Lung (tissue), 12 donors: Measurements from ENCODE around the gene BAHCC1. TPM values are rescaled to one million over a fixed set of nuclear protein-coding genes. Genes with fewer than 3 reads are reported as not detected.

Experiments used
- ATAC-seq: fragments of 200-7000 bp; cut with Tn5 transposase; one replicate; pipeline ENCODE4 v1.9.1; 2020; ENCODE audit warnings: moderate number of reproducible peaks; ENCODE audit not compliant: insufficient read depth, low FRiP score
- DNase-seq, 3 donors: peaks; one replicate each; pipeline ENCODE4 v3.0.0-alpha.2; 2013 to 2017
- H3K27ac ChIP-seq, 2 donors: one replicate each; pipeline ENCODE4 v1.5.1; 2013; ENCODE audit warnings: mild to moderate bottlenecking in 2 of 2, moderate library complexity in 2 of 2, control low read depth in 1 of 2, inconsistent platforms in 1 of 2, low read depth in 1 of 2, low read length in 1 of 2
- H3K27me3 ChIP-seq, 3 donors: one replicate each; pipeline ENCODE4 v1.5.1; 2013; ENCODE audit warnings: low read length in 2 of 3; ENCODE audit not compliant: control insufficient read depth in 3 of 3, insufficient read depth in 3 of 3
- H3K36me3 ChIP-seq, 4 donors: one replicate each; pipeline ENCODE4 v1.5.1; 2013; ENCODE audit warnings: low read length in 4 of 4, mild to moderate bottlenecking in 1 of 4, moderate library complexity in 1 of 4; ENCODE audit not compliant: control insufficient read depth in 4 of 4, insufficient read depth in 4 of 4
- H3K4me1 ChIP-seq, 5 donors: one replicate each; pipeline ENCODE4 v1.5.1; 2013; ENCODE audit warnings: low read length in 5 of 5, mild to moderate bottlenecking in 2 of 5, moderate library complexity in 1 of 5; ENCODE audit not compliant: control insufficient read depth in 5 of 5, insufficient read depth in 5 of 5
- H3K4me3 ChIP-seq: one replicate; pipeline ENCODE4 v1.5.1; 2013; ENCODE audit warnings: mild to moderate bottlenecking, control low read depth, moderate library complexity
- H3K9ac ChIP-seq, 2 donors: one replicate each; pipeline ENCODE4 v1.5.1; 2013; ENCODE audit warnings: low read length in 2 of 2, control low read depth in 1 of 2; ENCODE audit not compliant: insufficient read depth in 1 of 2
- H3K9me3 ChIP-seq, 4 donors: one replicate each; pipeline ENCODE4 v1.5.1; 2013; ENCODE audit warnings: low read length in 3 of 4, mild to moderate bottlenecking in 1 of 4, moderate library complexity in 1 of 4; ENCODE audit not compliant: control insufficient read depth in 4 of 4, insufficient read depth in 3 of 4
- WGBS, 2 donors: extraction: QIAGEN DNeasy Blood & Tissue Kit; methylation state at CpG; one replicate each; pipeline ENCODE4 v1.1.7; 2013; 5-methylcytosine and 5-hydroxymethylcytosine counted together
- polyA plus RNA-seq, 2 donors: library from polyadenylated mRNA; stranded (reverse); fragments of 200-250 nt; gene quantifications; one replicate each; pipeline ENCODE4 v1.2.1, GENCODE V29; 2013
- total RNA-seq, 2 donors: library from RNA; depleted of rRNA in 1 of 2; stranded (reverse); fragments of >200 nt in 1 of 2; gene quantifications; one replicate each; pipeline ENCODE4 v1.2.1, GENCODE V29; 2014 to 2021
- TF ChIP-seq, protein P1 (sequence below): IDR thresholded peaks from 2 replicates; pipeline ENCODE4 v1.5.1; 2012; ENCODE audit warnings: mild to moderate bottlenecking; ENCODE audit errors: control extremely low read depth, extremely low read depth
- donor health status: control.
- donor health status: control.
- donor health status: Bipolar disorder and iron deficiency.
- donor health status: healthy.
- donor health status: DM: yes; HTN: yes; CAD: no.

Gene BAHCC1
- total and polyA plus RNA-seq, 4 donors, result 7.6 to 24.9 (median 17.5) TPM

GRCh38 chr17:81380131-81380530, 15.1 kb upstream of the BAHCC1 start:
- H3K9me3 ChIP-seq, result no peaks in the 10 kb centered on the region
- DNase-seq (no peak), ATAC-seq (no peak)
- 84 to 96% methylated on average over 4 to 6 of the region's 6 CpGs for WGBS, 2 donors
- no peaks in the 10 kb centered on the region for H3K36me3 ChIP-seq
- no peaks in the 10 kb centered on the region for H3K27me3 ChIP-seq
- TF ChIP-seq, protein P1, sequence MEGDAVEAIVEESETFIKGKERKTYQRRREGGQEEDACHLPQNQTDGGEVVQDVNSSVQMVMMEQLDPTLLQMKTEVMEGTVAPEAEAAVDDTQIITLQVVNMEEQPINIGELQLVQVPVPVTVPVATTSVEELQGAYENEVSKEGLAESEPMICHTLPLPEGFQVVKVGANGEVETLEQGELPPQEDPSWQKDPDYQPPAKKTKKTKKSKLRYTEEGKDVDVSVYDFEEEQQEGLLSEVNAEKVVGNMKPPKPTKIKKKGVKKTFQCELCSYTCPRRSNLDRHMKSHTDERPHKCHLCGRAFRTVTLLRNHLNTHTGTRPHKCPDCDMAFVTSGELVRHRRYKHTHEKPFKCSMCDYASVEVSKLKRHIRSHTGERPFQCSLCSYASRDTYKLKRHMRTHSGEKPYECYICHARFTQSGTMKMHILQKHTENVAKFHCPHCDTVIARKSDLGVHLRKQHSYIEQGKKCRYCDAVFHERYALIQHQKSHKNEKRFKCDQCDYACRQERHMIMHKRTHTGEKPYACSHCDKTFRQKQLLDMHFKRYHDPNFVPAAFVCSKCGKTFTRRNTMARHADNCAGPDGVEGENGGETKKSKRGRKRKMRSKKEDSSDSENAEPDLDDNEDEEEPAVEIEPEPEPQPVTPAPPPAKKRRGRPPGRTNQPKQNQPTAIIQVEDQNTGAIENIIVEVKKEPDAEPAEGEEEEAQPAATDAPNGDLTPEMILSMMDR, result no peak
- no peak overlapping the region for H3K27ac ChIP-seq
- no peak overlapping the region for H3K9ac ChIP-seq
- peaks cover 0 to 2% (median 0%) of the 10 kb centered on the region in 5 donors for H3K4me1 ChIP-seq
- no peak overlapping the region for H3K4me3 ChIP-seq

- H3K27me3 ChIP-seq, result no peaks in the 10 kb centered on the region
- no peak overlapping the region for H3K27ac ChIP-seq
- DNase-seq, result no peak
- peaks cover 0 to 10% (median 3%) of the 10 kb centered on the region in 5 donors for H3K4me1 ChIP-seq
- no peak overlapping the region for H3K4me3 ChIP-seq
- no peaks in the 10 kb centered on the region for H3K36me3 ChIP-seq
- H3K9ac ChIP-seq, result no peak overlapping the region
- 92 to 93% methylated on average over 30 to 34 of the region's 34 CpGs for WGBS, 2 donors
- ATAC-seq, result no peak
- no peaks in the 10 kb centered on the region for H3K9me3 ChIP-seq
- TF ChIP-seq, protein P1, result no peak
Measured at GRCh38 chr17:81380666-81381518, 14.4 kb upstream of the BAHCC1 start.

DNA sequence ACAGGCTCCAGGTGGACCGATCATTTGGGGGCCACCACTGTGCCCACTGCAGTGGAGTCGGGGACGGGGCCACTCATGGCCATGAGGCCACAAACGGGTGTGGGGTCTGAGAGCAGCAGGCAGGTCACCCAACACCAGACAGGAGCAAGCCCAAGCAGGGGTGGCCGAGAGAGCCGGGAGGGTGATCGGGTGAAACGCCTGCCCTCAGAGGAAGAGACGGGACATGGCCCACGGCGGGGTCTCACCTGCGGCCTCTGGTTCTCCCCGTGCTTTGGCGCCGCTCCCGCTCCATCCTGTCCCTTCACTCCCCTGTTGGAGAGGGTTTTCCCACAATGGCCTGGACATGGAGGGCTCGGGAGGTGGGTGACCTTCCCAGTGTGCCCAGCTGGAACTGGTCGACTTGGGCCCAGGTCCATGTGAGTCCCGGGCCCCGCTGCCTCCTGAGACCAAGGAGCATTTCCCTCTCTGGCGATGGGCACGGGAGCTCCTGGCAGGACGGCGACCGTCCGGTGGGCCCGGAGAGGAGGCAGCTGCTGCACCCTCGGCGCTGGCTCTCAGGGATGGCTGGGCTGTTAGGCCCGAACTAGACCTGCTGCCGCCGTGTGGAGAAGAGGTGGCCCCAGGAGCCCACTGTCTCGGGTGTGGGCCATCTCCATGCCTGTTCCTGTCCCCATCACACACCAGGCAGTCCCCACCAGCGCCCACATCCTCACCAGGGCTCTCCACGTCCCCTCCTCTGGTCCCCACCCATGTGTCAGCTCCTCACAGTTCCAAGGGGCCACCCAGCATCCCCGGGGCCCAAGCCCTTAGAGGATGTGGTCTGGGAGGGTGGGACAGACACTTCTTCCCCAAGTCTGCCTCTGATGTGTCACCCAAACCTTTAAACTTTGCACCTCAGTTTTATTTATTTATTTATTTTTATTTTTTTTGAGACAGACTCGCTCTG, 13.4 kb upstream of the BAHCC1 start:
- Histone ChIP-seq H3K4me3 (no peak overlapping the region), H3K4me1 (peaks cover 0 to 17% (median 6%) of the 10 kb centered on the region in 5 donors), H3K9ac (no peak overlapping the region), H3K27ac (no peak overlapping the region), H3K27me3 (no peaks in the 10 kb centered on the region), H3K9me3 (no peaks in the 10 kb centered on the region), H3K36me3 (no peaks in the 10 kb centered on the region)
- TF ChIP-seq, protein P1, result no peak
- DNase-seq (no peak), ATAC-seq (no peak)
- 92 to 93% methylated on average over 37 of the region's 37 CpGs for WGBS, 2 donors
